MM.1S (cell line): ENCODE measurements around the gene COL25A1.

ENCODE experiments used
- CTCF ChIP-seq: fragments of 300-600 bp; sonication (generic); IDR thresholded peaks from 2 replicates; pipeline ENCODE4 v1.5.1; 2016; ENCODE audit warnings: antibody characterized with exemption, low read length, mixed read lengths
- EZH2 ChIP-seq: fragments of 300-600 bp; sonication (generic); optimal IDR thresholded peaks from 2 replicates; pipeline ENCODE3; 2017; ENCODE audit warnings: low read depth, mild to moderate bottlenecking, antibody characterized with exemption, low read length, mixed read lengths
- EZH2phosphoT487 ChIP-seq: fragments of 300-600 bp; sonication (generic); IDR thresholded peaks from 2 replicates; pipeline ENCODE4 v1.6.1; 2018; ENCODE audit warnings: antibody characterized with exemption, low read length

GRCh38 chr4:108849611-108850168 is 452.8 kb downstream of the COL25A1 start:
- no peak for TF ChIP-seq CTCF
- no peak for TF ChIP-seq EZH2
- TF ChIP-seq EZH2phosphoT487: no peak
